Measurements from ENCODE around the gene ATP2A2.

ATP2A2 gene

DNA sequence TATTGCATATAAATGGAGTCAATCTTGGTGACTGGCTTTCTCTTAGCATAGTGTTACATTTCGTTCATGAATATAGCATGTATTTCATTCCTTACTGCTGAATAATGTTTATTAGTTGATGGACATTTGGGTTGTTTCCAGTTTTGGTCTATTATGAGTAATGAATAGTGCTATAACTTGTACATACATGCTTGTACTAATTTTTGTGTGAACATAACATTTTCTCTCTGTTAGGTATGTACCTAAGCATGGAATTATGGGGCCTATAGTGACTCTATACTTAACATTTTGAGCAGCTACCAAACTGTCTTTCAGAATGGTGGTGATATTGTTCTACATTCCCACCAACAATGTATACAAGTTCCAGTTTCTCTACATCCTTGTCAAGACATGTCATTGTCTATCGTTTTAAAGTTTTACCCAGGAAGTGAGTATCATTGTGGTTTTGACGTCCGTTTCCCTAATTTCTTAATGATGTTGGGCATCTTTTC lies 23.1 kb downstream of the ATP2A2 start:
- peak; percentile 64 for DNase-seq (ENCODE audit: low spot score)
- CTCF ChIA-PET: interaction anchor here (0.5 kb wide), 1 partner anchor 102 kb away, joined by 4 read pairs; no protein-coding TSS in a partner anchor
- POLR2A ChIA-PET (ENCODE audit: low non-redundant PET): no interaction called here
- peak overlapping the region; percentile 95 for H3K27ac ChIP-seq
- TF ChIP-seq, protein P1, sequence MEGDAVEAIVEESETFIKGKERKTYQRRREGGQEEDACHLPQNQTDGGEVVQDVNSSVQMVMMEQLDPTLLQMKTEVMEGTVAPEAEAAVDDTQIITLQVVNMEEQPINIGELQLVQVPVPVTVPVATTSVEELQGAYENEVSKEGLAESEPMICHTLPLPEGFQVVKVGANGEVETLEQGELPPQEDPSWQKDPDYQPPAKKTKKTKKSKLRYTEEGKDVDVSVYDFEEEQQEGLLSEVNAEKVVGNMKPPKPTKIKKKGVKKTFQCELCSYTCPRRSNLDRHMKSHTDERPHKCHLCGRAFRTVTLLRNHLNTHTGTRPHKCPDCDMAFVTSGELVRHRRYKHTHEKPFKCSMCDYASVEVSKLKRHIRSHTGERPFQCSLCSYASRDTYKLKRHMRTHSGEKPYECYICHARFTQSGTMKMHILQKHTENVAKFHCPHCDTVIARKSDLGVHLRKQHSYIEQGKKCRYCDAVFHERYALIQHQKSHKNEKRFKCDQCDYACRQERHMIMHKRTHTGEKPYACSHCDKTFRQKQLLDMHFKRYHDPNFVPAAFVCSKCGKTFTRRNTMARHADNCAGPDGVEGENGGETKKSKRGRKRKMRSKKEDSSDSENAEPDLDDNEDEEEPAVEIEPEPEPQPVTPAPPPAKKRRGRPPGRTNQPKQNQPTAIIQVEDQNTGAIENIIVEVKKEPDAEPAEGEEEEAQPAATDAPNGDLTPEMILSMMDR (conservative IDR thresholded peaks at IDR 0.05; ENCODE audit: low read depth): no peak

DNA sequence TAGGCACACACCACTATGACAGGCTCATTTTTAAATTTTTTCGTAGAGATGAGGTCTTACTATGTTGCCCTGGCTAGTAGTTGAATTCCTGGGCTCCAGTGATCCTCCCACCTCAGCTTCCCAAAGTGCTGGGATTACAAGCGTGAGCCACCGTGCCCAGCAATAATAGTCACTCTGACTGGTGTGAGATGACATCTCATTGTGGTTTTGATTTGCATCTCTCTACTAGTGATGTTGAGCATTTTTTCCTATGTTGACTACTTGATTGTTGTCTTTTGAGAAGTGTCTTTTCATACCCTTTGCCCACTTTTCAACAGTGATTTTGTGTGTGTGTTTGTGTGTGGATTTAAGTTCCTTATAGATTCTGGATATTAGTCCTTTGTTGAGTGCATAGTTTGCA lies 26.3 kb downstream of the ATP2A2 start:
- TF ChIP-seq, protein P1 (conservative IDR thresholded peaks at IDR 0.05; ENCODE audit: low read depth): no peak
- CTCF ChIA-PET: no interaction called here
- no peak for DNase-seq (ENCODE audit: low spot score)
- POLR2A ChIA-PET (ENCODE audit: low non-redundant PET): no interaction called here
- peak overlapping the region; percentile 51; the same call in 1 of the 2 replicates for H3K27ac ChIP-seq

DNA sequence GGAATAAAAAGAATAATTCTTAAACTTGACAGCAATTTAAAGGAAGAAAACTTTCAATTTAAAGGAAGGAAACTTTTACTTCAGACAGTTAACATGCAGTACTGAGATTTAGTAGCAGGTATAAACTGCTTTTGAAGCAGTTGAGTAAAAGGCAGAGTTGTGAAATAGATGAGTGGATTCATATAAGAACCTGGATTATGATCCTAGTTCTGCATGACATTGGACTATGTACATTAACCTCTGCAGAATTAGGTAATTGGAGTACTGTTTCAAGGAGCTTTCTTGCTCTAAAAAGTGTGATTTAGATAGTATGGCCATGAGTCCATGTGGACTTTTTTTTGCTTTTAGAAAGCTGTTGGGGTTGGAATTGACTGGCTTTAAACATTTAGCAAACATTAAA lies 29.7 kb downstream of the ATP2A2 start:
- POLR2A ChIA-PET (ENCODE audit: low non-redundant PET): no interaction called here
- CTCF ChIA-PET: interaction anchor here (0.6 kb wide), 2 partner anchors 86 to 1150 kb away, joined by 3 to 4 read pairs; no protein-coding TSS in a partner anchor
- DNase-seq (ENCODE audit: low spot score): no peak
- TF ChIP-seq, protein P1 (conservative IDR thresholded peaks at IDR 0.05; ENCODE audit: low read depth): no peak
- peak overlapping the region; percentile 81; the same call in 1 of the 2 replicates for H3K27ac ChIP-seq

DNA sequence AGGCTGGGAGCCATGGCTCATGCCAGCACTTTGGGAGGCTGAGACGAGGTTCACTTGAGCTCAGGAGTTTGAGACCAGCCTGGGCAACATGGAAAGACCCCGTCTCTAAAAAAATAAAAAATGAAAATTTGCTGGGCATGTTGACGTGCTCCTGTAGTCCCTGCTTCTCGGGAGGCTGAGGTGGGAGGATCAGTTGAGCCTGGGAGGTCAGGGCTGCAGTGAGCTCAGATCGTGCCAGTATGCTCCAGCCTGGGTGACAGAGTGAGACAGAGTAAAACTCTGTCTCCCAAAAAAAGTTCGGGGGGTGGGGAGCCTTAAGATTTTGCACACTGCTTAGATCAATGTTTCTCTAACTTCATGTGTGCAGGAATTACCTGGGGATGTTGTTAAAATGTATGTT lies 30.9 kb downstream of the ATP2A2 start:
- POLR2A ChIA-PET (ENCODE audit: low non-redundant PET): no interaction called here
- DNase-seq (ENCODE audit: low spot score): no peak
- TF ChIP-seq, protein P1 (conservative IDR thresholded peaks at IDR 0.05; ENCODE audit: low read depth): no peak
- H3K27ac ChIP-seq: peak overlapping the region; percentile 81
- CTCF ChIA-PET: interaction anchor here (0.8 kb wide), 1 partner anchor 88 kb away, joined by 5 read pairs; no protein-coding TSS in a partner anchor

DNA sequence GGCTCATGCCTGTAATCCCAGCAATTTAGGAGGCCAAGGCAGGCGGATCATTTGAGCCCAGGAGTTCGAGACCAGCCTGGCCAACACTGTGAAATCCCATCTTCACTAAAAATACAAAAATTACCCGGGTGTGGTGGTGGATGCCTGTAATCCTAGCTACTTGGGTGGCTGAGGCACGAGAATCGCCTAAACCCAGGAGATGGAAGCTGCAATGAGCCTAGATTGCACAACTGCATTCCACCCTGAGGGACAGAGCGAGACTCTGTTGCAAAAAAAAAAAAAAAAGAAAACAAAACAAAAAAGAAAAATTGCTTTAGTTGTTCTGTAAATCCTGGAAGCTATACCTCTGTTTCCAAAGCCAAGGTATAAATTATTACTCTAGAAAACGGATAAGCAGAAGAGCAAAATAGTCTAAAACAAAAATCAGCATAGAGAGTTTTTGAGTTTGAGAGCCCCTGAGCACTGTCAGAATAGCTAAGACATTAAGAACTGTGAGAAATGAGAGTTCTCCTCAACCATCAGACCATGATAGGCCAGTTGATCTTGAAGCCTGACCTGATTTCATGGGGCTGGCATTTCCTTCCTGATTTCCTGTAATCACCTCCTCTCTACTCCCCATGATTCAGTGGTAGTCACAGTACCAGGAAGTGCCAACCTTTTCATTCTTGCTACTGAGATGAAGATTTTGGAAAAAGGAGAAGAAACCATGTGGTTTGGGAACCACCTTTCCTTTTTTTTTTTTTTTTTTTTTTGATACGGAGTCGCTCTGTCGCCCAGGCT lies 31.7 kb downstream of the ATP2A2 start:
- ChIA-PET POLR2A (ENCODE audit: low non-redundant PET) (no interaction called here), CTCF (interaction anchor here (0.6 to 1.0 kb wide), 2 partner anchors 17 to 162 kb away, joined by 3 to 5 read pairs; no protein-coding TSS in a partner anchor)
- H3K27ac ChIP-seq: peak overlapping the region; percentile 81
- TF ChIP-seq, protein P1 (conservative IDR thresholded peaks at IDR 0.05; ENCODE audit: low read depth): no peak
- peak; percentile 76 for DNase-seq (ENCODE audit: low spot score)

DNA sequence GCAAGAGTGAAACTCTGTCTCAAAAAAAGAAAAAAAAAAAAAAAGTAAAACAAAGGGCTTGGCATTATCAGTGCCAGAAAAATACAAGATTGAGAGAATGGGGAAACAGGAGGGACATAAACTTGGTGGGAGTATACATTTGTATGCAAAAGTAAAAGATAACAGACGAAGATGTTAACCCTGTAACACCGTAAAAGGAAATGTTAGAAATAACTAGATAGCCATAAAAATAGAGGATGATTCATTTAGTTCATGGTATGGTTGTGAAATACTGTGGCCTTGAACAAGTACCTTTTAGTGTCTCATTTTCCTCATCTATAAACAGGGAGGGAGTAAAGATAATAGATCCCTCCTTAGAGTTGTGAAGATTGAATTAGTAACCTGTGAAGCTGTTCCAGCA lies 33.3 kb downstream of the ATP2A2 start:
- TF ChIP-seq, protein P1 (conservative IDR thresholded peaks at IDR 0.05; ENCODE audit: low read depth): no peak
- ChIA-PET CTCF (interaction anchor here (1.0 kb wide), 1 partner anchor 38 kb away, joined by 3 read pairs; no protein-coding TSS in a partner anchor), POLR2A (ENCODE audit: low non-redundant PET) (no interaction called here)
- H3K27ac ChIP-seq: peak overlapping the region; percentile 81
- peak; percentile 46 for DNase-seq (ENCODE audit: low spot score)

All from RWPE1 (cell line).